Iris pigment epithelial cell (primary cell): ENCODE data around the gene ZNF592.
A peak's percentile ranks its signal among the peaks of the same experiment; 100 is the strongest.

ENCODE experiments used
- DNase-seq: peaks from one replicate; pipeline ENCODE4 v3.0.0-alpha.2; 2011; ENCODE audit warnings: low read depth

Gene ZNF592

DNA sequence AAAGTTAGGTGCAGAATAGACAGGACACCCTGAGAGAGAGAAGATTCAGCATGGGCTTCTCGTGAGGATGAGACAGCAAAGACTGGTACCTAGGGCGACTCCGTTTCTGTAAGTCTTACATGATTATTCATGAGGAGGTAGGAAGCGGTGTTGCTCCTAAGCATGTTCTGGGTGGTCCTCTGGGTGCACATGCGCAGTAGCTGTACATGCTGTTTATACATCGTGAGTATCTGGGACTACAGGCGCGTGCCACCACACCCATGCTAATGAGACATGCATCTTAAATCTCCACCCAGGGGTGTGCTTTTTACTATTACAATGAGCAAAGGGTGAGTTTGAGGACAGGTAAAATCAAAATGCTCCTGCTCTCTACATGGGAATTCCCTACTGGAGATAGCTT is 81.0 kb downstream of the ZNF592 start:
- DNase-seq, result no peak

DNA sequence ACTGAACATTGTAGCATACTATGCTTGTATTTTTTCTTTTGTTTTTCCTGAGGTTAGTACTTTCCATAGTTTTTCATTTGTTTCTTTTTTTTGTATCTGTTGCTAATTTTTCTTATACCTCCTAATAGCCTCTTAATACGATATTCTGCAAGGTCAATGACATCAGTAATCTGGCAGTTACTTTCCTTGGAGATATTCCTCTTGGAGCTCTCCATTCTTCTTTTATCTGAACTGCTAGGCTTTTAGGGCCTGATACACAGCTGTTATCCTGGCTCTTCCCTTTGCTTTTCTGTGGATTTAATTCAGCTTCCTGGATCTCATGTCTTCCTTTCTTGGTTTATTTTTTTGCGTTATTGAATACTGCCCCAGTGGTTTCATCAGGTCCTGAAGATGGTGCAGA is 81.6 kb downstream of the ZNF592 start:
- DNase-seq, result no peak

DNA sequence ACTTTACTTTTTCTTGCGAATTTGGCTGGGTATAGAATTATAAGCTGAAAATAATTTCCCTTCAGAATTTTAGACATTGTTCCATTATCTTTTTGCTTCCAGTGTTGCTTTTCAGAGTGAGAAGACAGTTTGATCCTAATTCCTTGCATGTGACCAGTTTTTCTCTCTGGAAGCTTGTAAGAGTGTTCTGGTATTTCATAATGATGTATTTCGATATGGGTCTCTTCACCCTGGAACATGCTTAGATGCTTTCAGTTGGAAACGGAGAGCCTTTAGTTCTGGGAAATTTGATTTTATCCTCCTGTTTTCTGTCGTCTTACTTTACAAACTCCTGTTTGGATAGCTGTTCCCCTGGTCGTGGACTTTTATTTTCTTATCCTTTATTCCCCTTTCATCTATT is 82.6 kb downstream of the ZNF592 start:
- no peak for DNase-seq

DNA sequence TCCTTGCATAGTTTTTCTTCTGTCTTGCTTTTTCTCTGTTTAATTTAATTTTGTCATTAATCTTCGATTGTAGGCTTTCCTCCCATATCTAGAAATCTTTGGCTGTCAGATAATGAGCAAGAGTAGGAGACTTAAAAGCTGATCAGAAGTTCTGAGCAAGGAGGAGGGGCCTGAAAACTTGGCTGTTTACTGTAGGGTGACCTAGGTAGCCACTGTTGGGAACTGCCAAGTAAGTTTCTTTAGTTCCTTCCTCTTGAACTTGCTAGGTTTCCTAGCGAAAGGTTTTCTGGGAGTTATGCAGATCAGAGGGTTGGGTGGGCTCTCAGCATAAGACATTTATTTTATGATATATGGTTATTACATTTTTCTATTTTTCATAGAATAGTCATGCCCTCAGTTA is 83.2 kb downstream of the ZNF592 start:
- no peak for DNase-seq

DNA sequence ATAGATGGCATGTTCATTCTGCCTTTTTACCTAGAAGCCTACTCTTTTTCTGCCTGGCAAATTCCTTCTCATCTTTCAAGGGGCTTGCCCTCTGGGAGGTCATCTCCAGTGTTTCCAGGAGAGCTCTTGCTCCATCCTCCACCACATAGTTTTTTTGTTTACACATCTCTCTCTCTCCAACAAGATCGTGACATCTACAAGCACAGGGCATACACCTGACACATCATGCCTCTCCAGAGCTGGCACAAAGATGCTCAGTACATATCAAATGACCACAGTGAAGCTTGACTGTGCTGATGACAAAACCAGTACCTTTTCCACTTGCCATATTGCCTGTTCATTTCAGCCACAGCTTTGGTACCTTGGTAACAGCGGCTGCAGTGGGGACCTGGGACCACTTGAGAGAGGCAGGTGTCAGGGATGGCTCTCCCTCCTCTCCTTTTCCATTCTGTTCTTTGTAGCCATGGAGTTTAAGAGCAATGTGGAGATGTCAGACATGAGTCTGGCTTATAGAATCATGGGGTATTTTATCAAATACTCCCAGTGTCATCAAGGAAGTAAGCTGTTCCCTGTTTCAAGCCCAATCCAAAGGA is 84.2 kb downstream of the ZNF592 start:
- no peak for DNase-seq

DNA sequence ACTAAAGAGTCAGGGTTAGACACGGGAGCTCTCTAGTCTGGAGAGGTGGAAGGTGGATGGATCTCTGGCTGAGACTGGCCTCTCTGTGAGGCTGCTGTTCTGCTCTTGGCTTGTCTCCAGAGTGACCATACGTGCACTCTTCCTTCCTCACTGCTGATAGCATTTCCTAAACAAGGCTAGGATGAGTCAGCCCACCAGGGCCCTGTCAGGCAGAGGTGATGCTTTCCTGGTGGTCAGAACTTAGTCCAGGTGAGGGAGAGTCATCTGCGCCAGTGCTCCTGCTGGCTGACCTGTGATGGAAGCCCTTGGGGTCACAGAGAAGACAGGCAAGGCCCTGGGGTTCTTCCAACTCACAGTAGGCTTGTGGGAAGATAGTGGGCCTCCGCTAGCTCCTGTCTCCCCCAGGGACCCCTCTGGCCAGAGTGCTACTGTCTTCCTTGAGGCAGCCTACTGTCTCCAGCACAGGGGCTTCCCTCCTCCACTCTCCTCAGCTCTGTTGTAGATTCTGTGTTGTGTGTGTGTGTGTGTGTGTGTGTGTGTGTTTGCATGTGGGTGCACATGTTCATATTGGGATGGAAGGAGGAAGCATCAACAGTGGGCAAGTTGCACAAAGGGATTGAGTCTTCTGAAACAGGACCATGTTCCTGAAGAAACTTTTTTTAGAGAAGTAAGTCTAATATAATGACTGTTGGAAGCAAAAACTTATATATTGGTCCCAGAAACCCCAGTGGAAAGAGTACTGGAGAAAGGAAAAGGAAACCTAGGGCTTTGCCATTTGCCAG is 85.2 kb downstream of the ZNF592 start:
- DNase-seq, result peak; percentile 70

DNA sequence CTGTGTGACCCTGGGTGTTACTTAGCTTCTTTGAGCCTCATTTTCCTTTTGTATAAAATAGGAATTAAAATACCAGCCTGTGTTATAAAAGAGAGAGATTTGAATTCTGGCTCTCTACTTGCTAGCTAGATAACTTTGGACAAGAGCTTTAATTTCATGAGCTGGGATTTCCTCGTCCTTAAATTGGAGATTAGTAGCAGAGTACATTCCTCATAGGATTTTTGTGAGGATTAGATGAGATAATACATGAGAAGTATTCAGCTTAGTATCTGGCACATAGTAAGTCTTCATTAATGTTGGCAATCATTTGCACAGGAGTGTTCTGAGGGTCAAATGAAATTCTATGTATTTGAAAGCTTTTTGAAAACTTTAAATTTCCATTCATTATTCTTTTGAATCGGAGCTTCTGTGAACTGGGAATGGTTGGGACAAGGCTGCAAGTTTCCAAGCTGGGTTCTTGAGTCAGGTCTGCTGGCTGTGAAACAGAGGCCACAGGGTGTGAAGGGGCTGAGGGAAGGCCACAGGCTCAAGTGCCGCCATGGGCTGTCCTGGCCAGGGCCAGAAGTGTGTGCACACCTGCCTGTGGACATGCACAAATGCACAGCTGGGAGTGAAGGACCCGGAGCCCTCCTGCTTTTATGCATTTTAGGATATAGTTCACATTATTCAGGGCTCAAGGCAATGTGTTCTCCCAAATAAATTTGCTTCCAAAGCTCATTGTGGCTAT is 86.0 kb downstream of the ZNF592 start:
- no peak for DNase-seq

DNA sequence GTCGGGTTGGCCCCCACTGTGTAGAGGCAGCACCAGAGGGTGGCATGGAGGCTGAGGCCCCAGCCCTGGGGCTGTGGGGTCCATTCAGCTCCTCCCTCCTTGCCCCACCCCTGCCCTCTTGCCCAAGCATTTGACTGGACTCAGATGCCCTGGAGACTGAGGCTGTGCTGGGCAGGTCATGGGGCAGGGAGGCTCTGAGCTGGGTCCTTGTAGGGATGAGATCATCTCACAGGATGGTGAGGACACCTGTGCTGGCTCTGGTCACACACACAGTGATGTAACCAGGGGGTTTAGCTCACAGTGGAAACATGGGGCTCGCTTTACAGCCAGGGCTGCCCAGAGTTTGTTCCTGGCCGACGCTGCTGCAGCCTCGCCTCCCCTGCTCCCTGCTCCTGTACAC is 86.6 kb downstream of the ZNF592 start:
- no peak for DNase-seq

DNA sequence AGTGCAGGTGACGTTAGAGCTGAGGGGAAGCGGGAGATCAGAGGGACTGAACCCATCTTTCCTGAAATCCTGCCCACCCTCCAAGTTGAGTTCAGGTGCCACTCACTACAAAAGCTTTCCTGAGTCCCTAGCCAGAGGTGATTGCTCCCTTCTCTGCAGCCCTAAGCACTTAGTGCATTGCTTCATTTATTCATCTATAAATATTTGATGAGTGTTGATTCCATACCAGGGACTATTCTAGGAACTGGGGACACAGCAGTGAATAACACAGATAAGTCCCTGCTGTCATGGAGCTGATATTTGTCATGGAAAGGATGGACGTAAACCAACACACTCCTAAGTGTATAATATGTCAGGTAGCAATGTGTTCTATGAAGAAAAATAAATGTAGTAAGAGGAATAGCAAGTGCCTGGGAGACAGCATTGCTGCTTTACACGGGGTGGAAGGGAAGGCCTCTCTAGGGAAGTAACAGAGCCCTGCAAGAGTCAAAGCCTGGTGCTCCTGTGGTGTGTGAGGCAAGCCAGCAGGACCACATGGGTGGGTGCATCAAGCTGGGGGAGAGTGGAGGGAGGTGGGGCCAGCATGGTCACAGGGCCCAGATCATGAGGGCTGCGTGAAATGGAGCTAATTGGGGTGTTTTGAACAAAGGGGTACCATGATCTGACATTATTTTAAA is 87.4 kb downstream of the ZNF592 start:
- no peak for DNase-seq

DNA sequence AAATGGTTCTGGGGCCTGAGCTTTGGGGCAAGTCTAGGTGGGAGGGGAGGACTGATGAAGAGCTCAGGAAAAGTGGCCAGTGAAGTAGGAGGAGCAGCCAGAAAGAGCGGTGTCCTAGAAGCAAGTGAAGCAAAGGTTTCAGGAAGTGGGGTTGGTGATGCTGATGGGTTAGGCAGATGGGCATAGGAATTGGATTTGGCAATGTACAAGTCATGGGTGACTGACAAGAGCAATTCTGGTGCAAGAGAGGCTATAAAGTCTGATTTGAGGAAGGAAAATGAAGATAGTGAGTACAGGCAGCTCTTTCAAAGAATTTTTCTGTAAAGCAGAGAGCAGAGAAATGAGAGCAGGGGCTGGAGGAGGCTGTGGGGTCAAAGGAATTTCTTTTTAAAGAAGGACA is 88.5 kb downstream of the ZNF592 start:
- DNase-seq, result no peak

DNA sequence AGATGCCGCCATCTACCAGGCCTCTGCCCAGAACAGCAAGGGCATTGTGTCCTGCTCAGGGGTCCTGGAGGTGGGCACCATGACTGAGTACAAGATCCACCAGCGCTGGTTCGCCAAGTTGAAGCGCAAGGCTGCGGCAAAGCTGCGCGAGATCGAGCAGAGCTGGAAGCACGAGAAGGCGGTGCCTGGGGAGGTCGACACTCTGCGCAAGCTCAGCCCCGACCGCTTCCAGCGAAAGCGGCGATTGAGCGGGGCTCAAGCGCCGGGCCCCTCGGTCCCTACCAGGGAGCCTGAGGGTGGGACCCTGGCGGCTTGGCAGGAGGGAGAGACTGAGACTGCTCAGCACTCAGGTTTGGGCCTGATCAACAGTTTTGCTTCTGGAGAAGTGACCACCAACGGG is 91.3 kb downstream of the ZNF592 start:
- no peak for DNase-seq

DNA sequence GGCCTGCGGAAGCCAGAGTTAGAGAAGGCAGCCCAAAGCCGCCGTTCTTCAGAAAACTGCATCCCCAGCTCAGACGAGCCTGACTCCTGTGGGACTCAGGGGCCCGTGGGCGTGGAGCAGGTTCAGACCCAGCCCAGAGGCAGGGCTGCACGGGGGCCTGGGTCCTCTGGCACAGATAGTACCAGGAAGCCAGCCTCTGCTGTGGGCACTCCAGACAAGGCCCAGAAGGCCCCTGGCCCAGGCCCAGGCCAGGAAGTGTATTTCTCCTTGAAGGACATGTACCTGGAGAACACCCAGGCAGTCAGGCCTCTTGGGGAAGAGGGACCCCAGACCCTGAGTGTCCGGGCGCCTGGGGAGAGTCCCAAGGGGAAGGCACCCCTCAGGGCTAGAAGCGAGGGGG is 91.9 kb downstream of the ZNF592 start:
- DNase-seq, result no peak

DNA sequence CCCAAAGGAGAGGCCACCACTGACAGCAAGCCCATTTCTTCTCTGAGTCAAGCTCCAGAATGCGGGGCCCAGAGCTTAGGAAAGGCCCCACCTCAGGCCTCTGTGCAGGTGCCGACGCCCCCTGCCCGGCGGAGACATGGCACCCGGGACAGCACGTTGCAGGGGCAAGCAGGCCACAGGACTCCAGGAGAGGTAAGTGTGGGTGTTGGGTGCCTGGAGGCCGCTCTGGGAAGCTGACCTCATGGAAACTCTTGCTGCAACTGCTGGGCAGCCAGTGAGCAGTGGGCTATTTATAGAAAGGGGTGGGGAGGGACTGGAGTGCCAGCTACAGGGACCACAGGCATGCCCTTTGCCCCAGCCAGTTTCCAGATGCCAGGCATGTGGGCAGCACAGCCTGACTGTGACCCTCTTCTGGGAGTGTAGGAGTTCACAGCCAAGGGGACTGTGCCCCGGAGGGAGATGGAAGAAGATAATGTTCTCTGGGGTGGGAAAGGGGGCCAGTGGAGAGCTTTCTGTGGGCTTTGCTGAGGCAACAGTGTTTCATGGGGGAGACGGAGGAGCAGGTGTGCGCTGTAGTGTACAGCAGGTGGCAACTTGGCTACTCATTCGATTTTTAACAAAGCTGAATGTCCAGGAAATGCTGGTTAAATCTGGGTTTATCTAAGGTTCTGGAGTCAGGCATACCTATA is 92.5 kb downstream of the ZNF592 start:
- peak; percentile 68 for DNase-seq

DNA sequence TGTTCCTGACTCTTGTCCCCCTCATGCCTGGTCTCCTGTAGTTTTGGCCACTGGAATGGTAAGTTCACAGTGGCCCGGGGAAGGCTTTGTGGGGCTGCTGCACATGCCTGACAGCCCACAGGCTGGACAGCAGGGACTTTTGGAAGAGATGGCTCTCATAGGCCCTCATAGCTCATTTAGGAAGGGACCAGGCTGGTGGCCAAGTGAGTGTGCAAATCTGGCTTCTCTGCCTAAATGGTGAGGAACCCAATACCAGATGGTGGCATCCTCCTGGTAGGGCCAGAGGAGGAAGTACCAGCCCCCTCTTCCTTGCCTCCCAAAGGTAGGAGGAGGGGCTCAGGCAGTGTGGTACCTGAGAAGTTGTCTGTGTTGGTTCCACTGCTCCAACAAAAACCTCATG is 94.4 kb downstream of the ZNF592 start:
- DNase-seq, result no peak

DNA sequence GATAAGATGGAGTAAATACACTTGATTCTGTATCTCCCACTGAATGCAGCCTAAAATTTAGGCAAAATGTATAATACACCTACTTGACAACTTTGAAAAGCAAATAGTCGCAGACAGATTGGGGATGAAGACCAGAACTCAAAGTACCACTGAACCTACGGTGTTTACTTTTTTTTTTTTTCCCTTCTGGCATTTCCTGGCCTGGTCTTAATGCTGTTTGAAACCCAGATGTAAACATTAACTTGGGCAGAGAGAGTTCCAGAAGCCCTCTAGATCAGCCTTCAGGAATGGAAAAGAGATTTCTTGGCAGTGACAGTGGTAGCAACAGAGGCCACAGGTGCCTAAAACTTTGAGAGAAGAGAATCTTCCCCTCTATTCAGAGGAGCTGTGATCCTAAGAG is 96.6 kb downstream of the ZNF592 start:
- DNase-seq, result no peak

DNA sequence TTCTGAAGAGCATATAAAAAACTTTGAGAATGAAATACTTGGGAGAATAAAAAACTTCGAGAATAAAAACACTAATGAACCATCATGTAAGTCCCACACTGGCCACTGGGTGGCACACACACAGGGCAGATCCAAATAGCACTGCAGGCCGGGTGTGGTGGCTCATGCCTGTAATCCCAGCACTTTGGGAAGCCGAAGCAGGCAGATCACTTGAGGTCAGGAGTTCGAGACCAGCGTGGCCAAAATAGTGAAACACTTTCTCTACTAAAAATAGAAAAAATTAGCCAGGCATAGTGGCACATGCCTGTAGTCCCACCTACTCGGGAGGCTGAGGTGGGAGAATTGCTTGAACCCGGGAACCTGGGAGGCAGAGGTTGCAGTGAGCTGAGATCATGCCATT is 97.2 kb downstream of the ZNF592 start:
- DNase-seq, result peak; percentile 71

DNA sequence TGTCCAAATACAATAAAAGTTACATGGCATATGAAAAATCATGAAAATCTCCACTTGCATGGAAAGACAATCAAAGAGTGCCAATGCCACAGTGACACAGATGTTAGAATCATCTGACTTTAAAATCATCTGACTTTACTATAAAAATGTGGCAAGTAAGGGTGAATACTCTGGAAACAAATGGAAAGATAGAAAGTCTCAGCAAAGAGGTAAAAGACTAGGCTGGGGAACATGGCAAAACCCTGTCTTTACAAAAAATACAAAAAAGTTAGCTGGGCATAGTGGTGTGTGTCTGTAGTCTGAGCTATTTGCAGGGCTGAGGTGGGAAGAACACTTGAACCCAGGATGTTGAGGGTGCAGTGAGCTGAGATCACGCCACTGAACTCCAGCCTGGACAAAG is 97.9 kb downstream of the ZNF592 start:
- no peak for DNase-seq

DNA sequence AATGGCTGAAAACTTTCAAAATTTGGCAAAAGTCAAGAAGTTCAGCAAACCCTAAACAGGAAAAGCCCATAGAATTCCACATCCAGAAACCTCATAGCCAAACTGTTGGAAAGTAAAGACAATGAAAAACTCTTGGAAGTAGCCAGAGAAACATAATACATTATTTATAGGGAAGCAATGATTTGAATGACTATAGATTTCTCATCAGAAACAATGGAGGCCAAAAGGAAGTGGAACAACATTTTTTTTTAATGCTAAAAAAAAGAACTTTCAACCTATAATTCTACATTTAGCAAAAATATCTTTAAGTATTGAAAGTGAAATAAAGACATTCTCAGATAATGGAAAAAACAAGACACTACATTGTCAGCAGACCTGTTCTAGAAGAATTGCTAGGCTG is 99.0 kb downstream of the ZNF592 start:
- no peak for DNase-seq

DNA sequence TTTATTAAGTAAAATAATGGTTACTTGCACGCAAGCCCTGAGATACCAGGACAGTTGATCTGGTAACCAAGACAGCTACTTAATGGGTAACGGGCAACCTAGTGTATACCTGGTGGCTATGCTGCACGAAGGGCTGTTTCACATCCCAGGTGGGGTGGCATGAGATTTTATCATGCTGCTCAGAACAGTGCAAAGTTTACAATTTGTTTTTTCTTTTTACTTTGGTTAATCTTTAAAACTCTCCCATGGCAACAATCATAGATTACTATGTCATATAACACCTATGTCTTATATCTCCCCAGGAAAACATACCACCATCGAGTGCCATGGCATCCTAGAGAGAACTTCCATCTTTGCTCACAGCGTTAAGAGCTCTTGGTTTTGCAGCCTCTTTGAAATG is 103.8 kb downstream of the ZNF592 start:
- DNase-seq, result no peak

DNA sequence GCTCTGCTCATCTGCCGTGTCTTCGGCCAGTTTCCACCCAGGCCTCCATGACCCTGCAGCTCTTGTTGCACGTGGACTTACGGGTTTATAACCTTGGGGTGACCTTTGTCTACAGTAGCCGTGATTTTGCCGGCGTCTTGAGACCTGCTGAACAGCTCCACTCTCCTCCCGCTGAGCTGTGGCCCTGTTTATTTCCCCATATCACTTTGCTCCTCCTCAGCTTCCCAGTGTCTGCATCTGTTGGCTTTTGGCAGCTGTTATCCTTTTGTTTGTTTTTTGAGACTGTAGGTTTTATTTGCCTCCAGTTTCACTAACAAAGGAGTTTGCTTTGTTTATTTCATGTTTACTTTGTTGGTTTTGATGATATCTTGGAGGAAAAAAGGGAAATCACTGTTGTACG is 106.7 kb downstream of the ZNF592 start:
- no peak for DNase-seq

DNA sequence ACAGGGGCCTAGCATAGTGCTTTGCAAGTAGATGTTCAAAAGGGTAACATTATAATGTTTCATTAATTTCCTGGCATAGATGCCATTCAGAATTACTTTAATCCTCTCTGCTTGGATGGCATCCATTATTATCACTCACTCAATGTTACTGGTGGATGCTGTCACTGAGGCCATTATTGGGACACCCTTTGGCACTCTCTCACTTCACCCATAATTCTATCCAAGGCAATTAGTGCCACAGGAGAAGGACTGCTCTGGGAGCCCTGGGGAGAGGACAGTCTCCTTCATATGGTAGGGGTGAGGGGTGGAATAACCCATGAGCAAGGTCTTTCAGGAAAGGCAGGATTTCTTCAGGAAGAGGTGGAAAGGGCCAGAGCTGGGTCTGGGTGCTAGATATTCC is 107.4 kb downstream of the ZNF592 start:
- DNase-seq, result no peak
